ENCODE data around the gene AVL9.

AVL9 gene

GRCh38 chr7:32535162-32535702, 39.9 kb downstream of the AVL9 start:
- no peaks in the 10 kb centered on the region for H3F3A ChIP-seq (ENCODE audit: insufficient read depth)
- no peak overlapping the region for H3K4me3 ChIP-seq (ENCODE audit: insufficient read depth, low read length, poor library complexity, severe bottlenecking)
- H3K9me2 ChIP-seq (replicated peaks; ENCODE audit: insufficient read depth, low read length): no peaks in the 10 kb centered on the region
- no peaks in the 10 kb centered on the region; the same call in 1 of the 2 replicates for H3K36me3 ChIP-seq (ENCODE audit: low read length)
- H3K9me3 ChIP-seq (ENCODE audit: insufficient read depth, low read length): no peaks in the 10 kb centered on the region
- H3K79me2 ChIP-seq (ENCODE audit: insufficient read depth, low read length): peaks cover 73% of the 10 kb centered on the region
- TF ChIP-seq CTCF (IDR thresholded peaks at IDR 0.05; ENCODE audit: insufficient read depth, low read length, poor library complexity, severe bottlenecking) (no peak), EZH2phosphoT487 (conservative IDR thresholded peaks at IDR 0.05; ENCODE audit: low read length) (no peak)
- no peak overlapping the region for H3K27ac ChIP-seq (ENCODE audit: low read depth, low read length)
- H2AFZ ChIP-seq (ENCODE audit: low read depth, low read length, severe bottlenecking): no peak overlapping the region
- H4K20me1 ChIP-seq (ENCODE audit: low read depth, low read length): 0 out of 2 replicates have a peak, but pooled peaks cover 3% of the 10 kb centered on the region
- H3K9ac ChIP-seq (ENCODE audit: low read length): no peak overlapping the region
- no peaks in the 10 kb centered on the region for H3K27me3 ChIP-seq (ENCODE audit: low read length)
- no peak overlapping the region for H3K4me2 ChIP-seq (ENCODE audit: low read depth, low read length, poor library complexity, severe bottlenecking)

GRCh38 chr7:32536016-32536415, 40.7 kb downstream of the AVL9 start:
- no peaks in the 10 kb centered on the region for H3K9me3 ChIP-seq (ENCODE audit: insufficient read depth, low read length)
- H3F3A ChIP-seq (ENCODE audit: insufficient read depth): no peaks in the 10 kb centered on the region
- no peaks in the 10 kb centered on the region; the same call in 1 of the 2 replicates for H3K36me3 ChIP-seq (ENCODE audit: low read length)
- TF ChIP-seq CTCF (IDR thresholded peaks at IDR 0.05; ENCODE audit: insufficient read depth, low read length, poor library complexity, severe bottlenecking) (no peak), EZH2phosphoT487 (conservative IDR thresholded peaks at IDR 0.05; ENCODE audit: low read length) (no peak)
- H3K27ac ChIP-seq (ENCODE audit: low read depth, low read length): no peak overlapping the region
- no peaks in the 10 kb centered on the region for H3K27me3 ChIP-seq (ENCODE audit: low read length)
- H4K20me1 ChIP-seq (ENCODE audit: low read depth, low read length): 0 out of 2 replicates have a peak, but pooled peaks cover 7% of the 10 kb centered on the region
- no peak overlapping the region for H3K4me3 ChIP-seq (ENCODE audit: insufficient read depth, low read length, poor library complexity, severe bottlenecking)
- no peak overlapping the region for H3K4me2 ChIP-seq (ENCODE audit: low read depth, low read length, poor library complexity, severe bottlenecking)
- no peaks in the 10 kb centered on the region for H3K9me2 ChIP-seq (replicated peaks; ENCODE audit: insufficient read depth, low read length)
- H3K9ac ChIP-seq (ENCODE audit: low read length): no peak overlapping the region
- no peak overlapping the region for H2AFZ ChIP-seq (ENCODE audit: low read depth, low read length, severe bottlenecking)
- peaks cover 74% of the 10 kb centered on the region for H3K79me2 ChIP-seq (ENCODE audit: insufficient read depth, low read length)

DNA sequence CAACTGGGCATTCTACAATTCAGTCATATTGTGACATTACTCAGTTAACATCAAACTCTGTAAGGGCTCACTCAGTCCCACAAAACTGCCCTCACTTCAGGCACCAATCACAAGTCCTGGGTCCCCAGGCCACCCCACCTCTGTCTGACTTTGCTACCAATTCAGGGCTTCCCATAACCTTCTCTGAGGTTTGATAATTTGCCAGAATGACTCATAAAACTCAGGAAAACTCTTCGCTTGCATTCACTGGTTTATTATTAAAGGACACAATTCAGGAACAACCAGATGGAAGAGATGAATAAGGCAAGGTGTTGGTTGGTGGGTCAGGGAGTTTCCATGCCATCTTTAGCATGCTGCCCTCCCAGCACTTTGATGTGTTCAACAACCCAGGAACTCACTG, 41.3 kb downstream of the AVL9 start:
- Histone ChIP-seq H3K36me3 (ENCODE audit: low read length) (no peaks in the 10 kb centered on the region; the same call in 1 of the 2 replicates), H3K27me3 (ENCODE audit: low read length) (no peaks in the 10 kb centered on the region), H4K20me1 (ENCODE audit: low read depth, low read length) (0 out of 2 replicates have a peak, but pooled peaks cover 7% of the 10 kb centered on the region), H3K9ac (ENCODE audit: low read length) (no peak overlapping the region), H3K4me2 (ENCODE audit: low read depth, low read length, poor library complexity, severe bottlenecking) (no peak overlapping the region), H2AFZ (ENCODE audit: low read depth, low read length, severe bottlenecking) (no peak overlapping the region), H3K9me3 (ENCODE audit: insufficient read depth, low read length) (no peaks in the 10 kb centered on the region), H3K27ac (ENCODE audit: low read depth, low read length) (no peak overlapping the region), H3K79me2 (ENCODE audit: insufficient read depth, low read length) (peaks cover 72% of the 10 kb centered on the region), H3K4me3 (ENCODE audit: insufficient read depth, low read length, poor library complexity, severe bottlenecking) (no peak overlapping the region), H3K9me2 (replicated peaks; ENCODE audit: insufficient read depth, low read length) (no peaks in the 10 kb centered on the region), H3F3A (ENCODE audit: insufficient read depth) (no peaks in the 10 kb centered on the region)
- TF ChIP-seq CTCF (IDR thresholded peaks at IDR 0.05; ENCODE audit: insufficient read depth, low read length, poor library complexity, severe bottlenecking): no peak
